A549 (cell line): ENCODE results near the gene SF3A1. TPM values are rescaled to one million over a fixed set of nuclear protein-coding genes. Genes with fewer than 3 reads are reported as not detected.
A peak's percentile ranks its signal among the peaks of the same experiment; 100 is the strongest.

Source experiments
- ATAC-seq, 2 experiments: fragments of 200-7000 bp in 1 of 2; fragments of >200 bp in 1 of 2; cut with Nextera tagmentation in 1 of 2; cut with Tn5 transposase in 1 of 2; 3 replicates each; pipeline versions ENCODE4 v1.8.0 to v1.9.1; 2018 to 2020; ENCODE audit warnings: mild to moderate bottlenecking in 1 of 2, moderate library complexity in 1 of 2
- CTCF ChIA-PET: fragments of 300-600 bp; sonication (Branson Sonifier 250); formaldehyde crosslinking; extraction: SDS; loops from one replicate; lab custom pipeline; 2021; ENCODE audit warnings: antibody characterized with exemption, inconsistent platforms; lab: Yijun Ruan, JAX
- POLR2A ChIA-PET: fragments of 350-600 bp; formaldehyde crosslinking; extraction: SDS; loops from one replicate; lab custom pipeline; 2021; ENCODE audit warnings: antibody characterized with exemption, inconsistent platforms; lab: Yijun Ruan, JAX
- DNase-seq, 2 experiments: peaks; one replicate each; pipeline versions ENCODE4 v3.0.0 to v3.0.0-alpha.2; 2011 to 2016; ENCODE audit warnings: low read depth in 1 of 2, low spot score in 1 of 2
- FAIRE-seq: peaks from 2 replicates; lab custom pipeline; 2011; peaks lifted over from hg19 to GRCh38; lab: Jason Lieb, UNC
- H3K27ac ChIP-seq, 2 experiments: fragments of >200 bp; sonication (Bioruptor Twin); formaldehyde crosslinking; 3 replicates each; pipeline ENCODE4 v1.5.1; 2016 to 2017
- H3K4me1 ChIP-seq: fragments of >200 bp; sonication (Bioruptor Twin); formaldehyde crosslinking; 3 replicates; pipeline ENCODE4 v1.6.1; 2016
- H3K4me2 ChIP-seq: fragments of >200 bp; sonication (Bioruptor Twin); formaldehyde crosslinking; 3 replicates; pipeline ENCODE4 v1.6.1; 2016
- H3K4me3 ChIP-seq: fragments of >200 bp; sonication (Bioruptor Twin); formaldehyde crosslinking; 3 replicates; pipeline ENCODE4 v1.5.1; 2016
- H3K9me3 ChIP-seq: fragments of >200 bp; sonication (Bioruptor Twin); formaldehyde crosslinking; 3 replicates; pipeline ENCODE4 v1.6.1; 2016
- ATOH8 ChIP-seq: fragments of 250-450 bp; sonication (Bioruptor Pico); IDR thresholded peaks from 2 replicates; pipeline ENCODE4 v1.5.0; 2020; ENCODE audit warnings: low read depth, mild to moderate bottlenecking, moderate library complexity
- CHD2 ChIP-seq: fragments of 150-350 bp; IDR thresholded peaks from 2 replicates; pipeline ENCODE4 v1.6.1; 2014; ENCODE audit warnings: low read length; ENCODE audit not compliant: partially characterized antibody
- CTCF ChIP-seq: fragments of >200 bp; sonication (Bioruptor Twin); formaldehyde crosslinking; IDR thresholded peaks from 3 replicates; pipeline ENCODE4 v1.5.1; 2016
- EHMT2 ChIP-seq: fragments of 200-600 bp; sonication (generic); IDR thresholded peaks from 2 replicates; pipeline ENCODE4 v1.6.1; 2016; ENCODE audit warnings: antibody characterized with exemption, low read depth, mild to moderate bottlenecking, moderate library complexity
- ESRRA ChIP-seq: fragments of 150-350 bp; IDR thresholded peaks from 2 replicates; pipeline ENCODE4 v1.6.1; 2014; ENCODE audit warnings: mild to moderate bottlenecking, low read length, borderline replicate concordance
- GATA3 ChIP-seq: IDR thresholded peaks from 2 replicates; pipeline ENCODE4 v1.6.1; 2012; ENCODE audit warnings: borderline replicate concordance
- HDAC2 ChIP-seq: fragments of 200-600 bp; sonication (generic); IDR thresholded peaks from 2 replicates; pipeline ENCODE4 v1.6.1; 2016
- HES2 ChIP-seq: fragments of >200 bp; sonication (Bioruptor Twin); formaldehyde crosslinking; IDR thresholded peaks from 2 replicates; pipeline ENCODE4 v1.6.1; 2016
- JUN ChIP-seq, 2 experiments: fragments of >200 bp; sonication (Bioruptor Twin); formaldehyde crosslinking; IDR thresholded peaks; 2 replicates in 1 of 2; 3 replicates in 1 of 2; pipeline ENCODE4 v1.6.1; 2016 to 2017
- JUNB ChIP-seq: fragments of >200 bp; sonication (Bioruptor Twin); formaldehyde crosslinking; IDR thresholded peaks from 2 replicates; pipeline ENCODE4 v1.6.1; 2016
- KDM1A ChIP-seq: fragments of 200-600 bp; sonication (generic); IDR thresholded peaks from 2 replicates; pipeline ENCODE4 v1.6.1; 2016; ENCODE audit warnings: low read depth, mild to moderate bottlenecking
- MAX ChIP-seq: IDR thresholded peaks from 2 replicates; pipeline ENCODE4 v1.6.1; 2012
- MAZ ChIP-seq: fragments of 150-350 bp; IDR thresholded peaks from 2 replicates; pipeline ENCODE4 v1.6.1; 2014; ENCODE audit warnings: antibody characterized with exemption, low read depth, low read length, borderline replicate concordance
- NPAS2 ChIP-seq: fragments of 250-450 bp; sonication (Bioruptor Pico); IDR thresholded peaks from 2 replicates; pipeline ENCODE4 v1.8.0; 2022; ENCODE audit warnings: mild to moderate bottlenecking, moderate library complexity, borderline replicate concordance
- NR3C1 ChIP-seq: fragments of >200 bp; sonication (Bioruptor Twin); formaldehyde crosslinking; IDR thresholded peaks from 3 replicates; pipeline ENCODE4 v1.6.1; 2017
- PBX3 ChIP-seq: IDR thresholded peaks from 2 replicates; pipeline ENCODE4 v1.6.1; 2012
- PHF8 ChIP-seq: fragments of 200-600 bp; sonication (generic); IDR thresholded peaks from 2 replicates; pipeline ENCODE4 v1.6.1; 2016; ENCODE audit warnings: low read depth, mild to moderate bottlenecking, antibody characterized with exemption, moderate library complexity, borderline replicate concordance
- POLR2A ChIP-seq: IDR thresholded peaks from 2 replicates; pipeline ENCODE4 v1.6.1; 2012; ENCODE audit warnings: mild to moderate bottlenecking, low read length
- RARB ChIP-seq: fragments of 250-450 bp; sonication (Bioruptor Pico); IDR thresholded peaks from 2 replicates; pipeline ENCODE4 v1.8.0; 2021; ENCODE audit warnings: mild to moderate bottlenecking, moderate library complexity
- RCOR1 ChIP-seq: fragments of 150-350 bp; IDR thresholded peaks from 2 replicates; pipeline ENCODE4 v1.6.1; 2014; ENCODE audit warnings: antibody characterized with exemption, low read length, low read depth
- REST ChIP-seq: fragments of 200-600 bp; sonication (generic); IDR thresholded peaks from 2 replicates; pipeline ENCODE4 v1.6.1; 2016; ENCODE audit warnings: antibody characterized with exemption, mild to moderate bottlenecking, moderate library complexity
- SMC3 ChIP-seq: fragments of >200 bp; sonication (Bioruptor Twin); formaldehyde crosslinking; IDR thresholded peaks from 3 replicates; pipeline ENCODE4 v1.6.1; 2018; ENCODE audit warnings: inconsistent platforms
- SREBF2 ChIP-seq: fragments of 450-650 bp; IDR thresholded peaks from 2 replicates; pipeline ENCODE4 v1.6.1; 2014; ENCODE audit warnings: mild to moderate bottlenecking, moderate library complexity
- TP53 ChIP-seq: fragments of 250-450 bp; sonication (Bioruptor Pico); IDR thresholded peaks from 2 replicates; pipeline ENCODE4 v1.5.0; 2021; ENCODE audit warnings: mild to moderate bottlenecking, moderate library complexity
- ZSCAN20 ChIP-seq: fragments of 250-450 bp; sonication (Bioruptor Pico); IDR thresholded peaks from 2 replicates; pipeline ENCODE4 v1.8.0; 2022; ENCODE audit warnings: mild to moderate bottlenecking, moderate library complexity
- WGBS: methylation state at CpG from one replicate; pipeline ENCODE4 v1.1.6; 2017; ENCODE audit errors: missing lambda C conversion rate; 5-methylcytosine and 5-hydroxymethylcytosine counted together
- polyA plus RNA-seq, 4 experiments: library from polyadenylated mRNA; depleted of rRNA in 3 of 4; stranded (reverse); fragments of >200 nt; fragmentation: RNase III in 1 of 4; extraction: RNeasy Plus Mini Kit Qiagen cat#74134 plus additional on column Dnase treatment in 1 of 4; gene quantifications; 2 replicates in 3 of 4; 3 replicates in 1 of 4; pipeline ENCODE4 v1.2.3, GENCODE V29; 2011 to 2017

SF3A1 gene
- polyA plus RNA-seq, 2 of the 4 experiments (the other 2 are of a cell fraction), result 47.0 to 57.9 TPM

- H3K4me3 ChIP-seq, result no peak overlapping the region
- no peak for ATAC-seq
- 95% methylated on average over 8 of the region's 13 CpGs for WGBS
- FAIRE-seq, result no peak
- H3K9me3 ChIP-seq, result no peaks in the 10 kb centered on the region
- ChIA-PET POLR2A (no interaction called here), CTCF (interaction anchor here (1.0 to 3.4 kb wide), 9 partner anchors 11 to 666 kb away, joined by 3 to 17 read pairs (median 3); partner anchors contain the start of gene TBC1D10A)
- peaks cover 31% of the 10 kb centered on the region for H3K4me1 ChIP-seq
- no peak for DNase-seq
- no peak for TF ChIP-seq ZSCAN20 (CRISPR knock-in tag)
- TF ChIP-seq GATA3, result no peak
- TF ChIP-seq KDM1A, result no peak
- TF ChIP-seq SMC3, result no peak
- TF ChIP-seq SREBF2, result no peak
- TF ChIP-seq RARB, result no peak
- no peak for TF ChIP-seq PHF8
- no peak for TF ChIP-seq PBX3
- no peak for TF ChIP-seq HES2
- TF ChIP-seq MAX, result no peak
- TF ChIP-seq POLR2A, result no peak
- H3K27ac ChIP-seq, result peak overlapping the region in 1 of 2 experiments; percentile 57; a peak in 1 of 6 replicates
- no peak overlapping the region for H3K4me2 ChIP-seq
These were observed 65.4 kb downstream of the SF3A1 start for GRCh38 chr22:30291058-30291892.

GRCh38 chr22:30290342-30291057, 66.2 kb downstream of the SF3A1 start:
- FAIRE-seq (no peak), DNase-seq (no peak), ATAC-seq (no peak)
- Histone ChIP-seq H3K4me3 (no peak overlapping the region), H3K27ac (peak overlapping the region; percentile 44 to 57; a peak in 3 of 6 replicates), H3K9me3 (no peaks in the 10 kb centered on the region), H3K4me2 (peak overlapping the region; percentile 74), H3K4me1 (peaks cover 37% of the 10 kb centered on the region)
- whole genome bisulfite sequencing, result 52% methylated on average over 3 of the region's 3 CpGs
- CTCF ChIA-PET, result interaction anchor here (1.0 to 3.4 kb wide), 7 partner anchors 11 to 665 kb away, joined by 3 to 17 read pairs (median 4); partner anchors contain the start of gene TBC1D10A
- POLR2A ChIA-PET, result interaction anchor here (1.0 kb wide), 1 partner anchor 66 kb away, joined by 3 read pairs; the partner anchor contains the start of genes CCDC157 and SF3A1
- TF ChIP-seq TP53 (CRISPR knock-in tag) (no peak), ATOH8 (CRISPR knock-in tag) (no peak), NR3C1 (no peak), NPAS2 (no peak), JUN (IDR thresholded peaks at IDR 0.05) (no peak), GATA3 (no peak), EHMT2 (no peak), MAX (no peak), JUNB (no peak), ESRRA (no peak), RARB (no peak), POLR2A (no peak), SREBF2 (no peak), CHD2 (no peak), RCOR1 (no peak), CTCF (no peak), HDAC2 (no peak), MAZ (no peak), REST (no peak)
